SK-N-SH (cell line): ENCODE results near the gene HNRNPH3. TPM values are rescaled to one million over a fixed set of nuclear protein-coding genes. Genes with fewer than 3 reads are reported as not detected.

Source experiments
- CTCF ChIA-PET: fragments of 300-600, 350-600 bp; formaldehyde crosslinking; extraction: SDS; loops from one replicate; lab custom pipeline; 2021; lab: Yijun Ruan, JAX
- POLR2A ChIA-PET: fragments of 350-600 bp; sonication (Branson Sonifier 250); formaldehyde crosslinking; extraction: SDS; loops from one replicate; lab custom pipeline; 2020; ENCODE audit warnings: antibody characterized with exemption, inconsistent platforms; lab: Yijun Ruan, JAX
- DNase-seq: peaks from one replicate; pipeline ENCODE4 v3.0.0; 2012
- H2AFZ ChIP-seq: fragments of 200-600 bp; sonication (generic); 2 replicates; pipeline ENCODE4 v1.8.1; 2016; ENCODE audit warnings: antibody characterized with exemption, mild to moderate bottlenecking, low read depth
- H3F3A ChIP-seq: fragments of 200-600 bp; sonication (generic); replicated peaks from 2 replicates; pipeline ENCODE3; 2016; ENCODE audit warnings: antibody characterized with exemption, mild to moderate bottlenecking; ENCODE audit not compliant: insufficient read depth
- H3K27ac ChIP-seq, 2 experiments: fragments of 200-500 bp in 1 of 2; fragments of 200-600 bp in 1 of 2; sonication (Bioruptor generic) in 1 of 2; sonication (generic), shearing (Covaris generic) in 1 of 2; 2 replicates each; pipeline versions ENCODE4 v1.5.1 to v1.6.1; 2014 to 2016; ENCODE audit warnings: low read depth in 2 of 2, inconsistent platforms in 1 of 2, low read length in 1 of 2, mild to moderate bottlenecking in 1 of 2, mixed read lengths in 1 of 2
- H3K27me3 ChIP-seq: fragments of 200-600 bp; sonication (generic), shearing (Covaris generic); 2 replicates; pipeline ENCODE4 v1.6.1; 2016; ENCODE audit warnings: mixed run types; ENCODE audit not compliant: insufficient read depth
- H3K36me3 ChIP-seq, 2 experiments: fragments of 200-500 bp in 1 of 2; fragments of 200-600 bp in 1 of 2; sonication (Bioruptor generic) in 1 of 2; sonication (generic) in 1 of 2; replicated peaks in 1 of 2; 2 replicates each; pipeline versions ENCODE3 to v1.5.1; 2014 to 2016; ENCODE audit warnings: low read length in 1 of 2, mild to moderate bottlenecking in 1 of 2; ENCODE audit not compliant: insufficient read depth in 2 of 2, control insufficient read depth in 1 of 2
- H3K4me1 ChIP-seq, 2 experiments: fragments of 200-500 bp in 1 of 2; fragments of 200-600 bp in 1 of 2; sonication (Bioruptor generic) in 1 of 2; sonication (generic), shearing (Covaris generic) in 1 of 2; 2 replicates each; pipeline versions ENCODE4 v1.5.1 to v1.6.1; 2014 to 2016; ENCODE audit warnings: low read depth in 1 of 2, low read length in 1 of 2, mixed run types in 1 of 2; ENCODE audit not compliant: insufficient read depth in 2 of 2, control insufficient read depth in 1 of 2
- H3K4me2 ChIP-seq: fragments of 200-600 bp; sonication (generic), shearing (Covaris generic); 2 replicates; pipeline ENCODE4 v1.6.1; 2017; ENCODE audit warnings: mixed run types
- H3K4me3 ChIP-seq, 2 experiments: fragments of 200-500 bp in 1 of 2; fragments of 200-600 bp in 1 of 2; sonication (Bioruptor generic) in 1 of 2; sonication (generic), shearing (Covaris generic) in 1 of 2; 2 replicates each; pipeline versions ENCODE4 v1.5.1 to v1.8.1; 2014 to 2016; ENCODE audit warnings: low read depth in 2 of 2, inconsistent platforms in 1 of 2, low read length in 1 of 2, mild to moderate bottlenecking in 1 of 2, mixed read lengths in 1 of 2, moderate library complexity in 1 of 2
- H3K79me2 ChIP-seq: fragments of 200-600 bp; sonication (generic); 2 replicates; pipeline ENCODE4 v1.8.1; 2017; ENCODE audit warnings: mild to moderate bottlenecking; ENCODE audit not compliant: insufficient read depth
- H3K9ac ChIP-seq: fragments of 200-600 bp; sonication (generic); 2 replicates; pipeline ENCODE4 v1.6.1; 2017; ENCODE audit warnings: mixed run types
- H3K9me2 ChIP-seq: fragments of 200-600 bp; sonication (generic); 2 replicates; pipeline ENCODE4 v1.6.1; 2017; ENCODE audit warnings: mixed run types
- H3K9me3 ChIP-seq: fragments of 200-600 bp; sonication (generic); 2 replicates; pipeline ENCODE4 v1.6.1; 2017; ENCODE audit warnings: mixed run types, mild to moderate bottlenecking, moderate library complexity
- H4K20me1 ChIP-seq: fragments of 200-600 bp; sonication (generic); 2 replicates; pipeline ENCODE4 v1.6.1; 2017; ENCODE audit warnings: mild to moderate bottlenecking, mixed run types; ENCODE audit not compliant: insufficient read depth
- CTCF ChIP-seq: fragments of 200-600 bp; sonication (generic); IDR thresholded peaks from 2 replicates; pipeline ENCODE4 v1.6.1; 2017; ENCODE audit warnings: antibody characterized with exemption, mild to moderate bottlenecking, moderate library complexity
- ELF1 ChIP-seq: IDR thresholded peaks from 2 replicates; pipeline ENCODE4 v1.4.0; 2012
- EP300 ChIP-seq, 2 experiments: IDR thresholded peaks; 2 replicates each; pipeline versions ENCODE4 v1.4.0 to v1.6.1; 2012; ENCODE audit warnings: borderline replicate concordance in 1 of 2, low read depth in 1 of 2, low read length in 1 of 2
- EZH2phosphoT487 ChIP-seq: fragments of 200-600 bp; sonication (generic); IDR thresholded peaks from 2 replicates; pipeline ENCODE4 v1.6.1; 2017; ENCODE audit warnings: low read depth, mixed run types, mild to moderate bottlenecking, antibody characterized with exemption, moderate library complexity, borderline replicate concordance
- FOXJ3 ChIP-seq: sonication (generic); formaldehyde crosslinking; IDR thresholded peaks from 2 replicates; pipeline ENCODE4 v1.5.1; 2020; ENCODE audit warnings: mild to moderate bottlenecking, missing genetic modification reagents
- FOXM1 ChIP-seq: IDR thresholded peaks from 2 replicates; pipeline ENCODE4 v1.4.0; 2012; ENCODE audit warnings: low read depth, mild to moderate bottlenecking
- GABPA ChIP-seq: IDR thresholded peaks from 2 replicates; pipeline ENCODE4 v1.4.0; 2012; ENCODE audit warnings: low read depth, mild to moderate bottlenecking
- GATA2 ChIP-seq: sonication (generic); formaldehyde crosslinking; IDR thresholded peaks from 2 replicates; pipeline ENCODE4 v1.5.0; 2020; ENCODE audit warnings: mild to moderate bottlenecking, missing genetic modification reagents
- IRF3 ChIP-seq: fragments of 150-350 bp; IDR thresholded peaks from 2 replicates; pipeline ENCODE4 v1.6.1; 2016; ENCODE audit warnings: mild to moderate bottlenecking, low read depth, low read length
- MEF2A ChIP-seq: IDR thresholded peaks from 2 replicates; pipeline ENCODE4 v1.4.0; 2012; ENCODE audit warnings: low read depth, borderline replicate concordance
- NFIC ChIP-seq: IDR thresholded peaks from 2 replicates; pipeline ENCODE4 v1.4.0; 2012; ENCODE audit warnings: borderline replicate concordance
- RAD21 ChIP-seq: IDR thresholded peaks from 2 replicates; pipeline ENCODE4 v1.6.1; 2012; ENCODE audit warnings: mild to moderate bottlenecking, low read length
- RFX5 ChIP-seq: IDR thresholded peaks from 2 replicates; pipeline ENCODE4 v1.6.1; 2012; ENCODE audit warnings: mild to moderate bottlenecking, improper control_type of control experiment, low read length
- SMC3 ChIP-seq: IDR thresholded peaks from 2 replicates; pipeline ENCODE4 v1.6.1; 2012; ENCODE audit warnings: low read depth, low read length, improper control_type of control experiment
- TAF1 ChIP-seq: IDR thresholded peaks from 2 replicates; pipeline ENCODE4 v1.6.1; 2012; ENCODE audit warnings: low read depth, mild to moderate bottlenecking, low read length, moderate library complexity, borderline replicate concordance
- TCF12 ChIP-seq: IDR thresholded peaks from 2 replicates; pipeline ENCODE4 v1.4.0; 2012
- YY1 ChIP-seq: IDR thresholded peaks from 2 replicates; pipeline ENCODE4 v1.4.0; 2012; ENCODE audit warnings: low read depth, mild to moderate bottlenecking
- ZBTB33 ChIP-seq: IDR thresholded peaks from 2 replicates; pipeline ENCODE4 v1.4.0; 2012; ENCODE audit warnings: low read depth, borderline replicate concordance
- WGBS: methylation state at CpG from one replicate; pipeline ENCODE4 v1.1.6; 2017; ENCODE audit warnings: low lambda C conversion rate; 5-methylcytosine and 5-hydroxymethylcytosine counted together
- polyA plus RNA-seq, 3 experiments: library from polyadenylated mRNA; depleted of rRNA; stranded (reverse); fragments of >200 nt; gene quantifications; 2 replicates each; pipeline ENCODE4 v1.2.3, GENCODE V29; 2012

The HNRNPH3 gene
- polyA plus RNA-seq, 1 of the 3 experiments (the other 2 are of a cell fraction), result 73.0 TPM

- no peak overlapping the region for H3K4me3 ChIP-seq
- H3F3A ChIP-seq, result peaks cover 64% of the 10 kb centered on the region
- peaks cover 84% of the 10 kb centered on the region for H4K20me1 ChIP-seq
- no peaks in the 10 kb centered on the region for H3K9me2 ChIP-seq
- H3K9me3 ChIP-seq, result no peaks in the 10 kb centered on the region
- H3K9ac ChIP-seq, result no peak overlapping the region
- no peak for DNase-seq
- no peaks in the 10 kb centered on the region for H3K27me3 ChIP-seq
- no peak overlapping the region for H3K4me2 ChIP-seq
- TF ChIP-seq FOXJ3 (CRISPR knock-in tag) (no peak), GABPA (no peak), RAD21 (no peak), TCF12 (no peak), ZBTB33 (no peak), EP300 (IDR thresholded peaks at IDR 0.05; ENCODE audit: borderline replicate concordance in 1 of 2, low read depth in 1 of 2, low read length in 1 of 2) (no peak), SMC3 (no peak), YY1 (no peak), ELF1 (no peak), EZH2phosphoT487 (no peak), IRF3 (no peak), FOXM1 (no peak), MEF2A (no peak), RFX5 (no peak), CTCF (no peak), TAF1 (no peak), NFIC (no peak), GATA2 (CRISPR knock-in tag) (no peak)
- H3K36me3 ChIP-seq, result peaks cover 91 to 96% of the 10 kb centered on the region in 2 experiments
- H2AFZ ChIP-seq, result no peak overlapping the region
- WGBS, result 94% methylated on average over 8 of the region's 8 CpGs
- ChIA-PET POLR2A (no interaction called here), CTCF (interaction anchor here (1.2 to 2.2 kb wide), 4 partner anchors 8 to 128 kb away, joined by 3 to 13 read pairs (median 8); partner anchors contain the start of gene PBLD)
- H3K4me1 ChIP-seq, result peaks cover 13% of the 10 kb centered on the region in 2 experiments; a peak in 3 of 4 replicates
- H3K79me2 ChIP-seq, result peaks cover 84% of the 10 kb centered on the region
- no peak overlapping the region for H3K27ac ChIP-seq
These were observed 8.7 kb downstream of the HNRNPH3 start for GRCh38 chr10:68340358-68341080.
